OCI-LY7 (cell line): Measurements from ENCODE around the gene IMP4. TPM values are rescaled to one million over a fixed set of nuclear protein-coding genes. Genes with fewer than 3 reads are reported as not detected.

ENCODE experiments used
- BruUV-seq: library from RNA; stranded (reverse); fragments of 400-500 nt; replicated peaks from 2 replicates; lab custom pipeline; 2021; lab: Mats Ljungman, UMichigan
- CTCF ChIA-PET: fragments of 300-600 bp; sonication (Branson Sonifier 250); formaldehyde crosslinking; loops from one replicate; lab custom pipeline; 2022; ENCODE audit warnings: antibody characterized with exemption; ENCODE audit not compliant: unreplicated experiment; lab: Charles Lee
- POLR2A ChIA-PET: fragments of 300-600 bp; sonication (Branson Sonifier 250); formaldehyde crosslinking; loops from one replicate; lab custom pipeline; 2022; ENCODE audit warnings: antibody characterized with exemption; lab: Charles Lee
- DNase-seq: peaks from one replicate; pipeline ENCODE4 v3.0.0-alpha.2; 2015; ENCODE audit warnings: low spot score
- H2AFZ ChIP-seq: fragments of 200-600 bp; sonication (generic), shearing (Covaris generic); 2 replicates; pipeline ENCODE4 v1.6.1; 2014; ENCODE audit warnings: mild to moderate bottlenecking, antibody characterized with exemption, low read length, moderate library complexity
- H3K27ac ChIP-seq: fragments of 200-600 bp; sonication (generic); 2 replicates; pipeline ENCODE4 v1.5.1; 2014; ENCODE audit warnings: mixed run types, low read depth, mild to moderate bottlenecking, moderate library complexity, low read length, inconsistent platforms; ENCODE audit not compliant: poor library complexity, severe bottlenecking
- H3K36me3 ChIP-seq: fragments of 200-600 bp; sonication (generic); 2 replicates; pipeline ENCODE4 v1.6.1; 2014; ENCODE audit warnings: mild to moderate bottlenecking, antibody characterized with exemption, low read length, moderate library complexity, mixed read lengths; ENCODE audit not compliant: insufficient read depth
- H3K4me1 ChIP-seq: fragments of 200-600 bp; sonication (generic); 2 replicates; pipeline ENCODE4 v1.5.1; 2014; ENCODE audit warnings: mild to moderate bottlenecking, low read length; ENCODE audit not compliant: insufficient read depth, poor library complexity, severe bottlenecking
- H3K4me2 ChIP-seq: fragments of 200-600 bp; sonication (generic); 2 replicates; pipeline ENCODE4 v1.6.1; 2014; ENCODE audit warnings: mild to moderate bottlenecking, low read length
- H3K4me3 ChIP-seq: fragments of 200-600 bp; sonication (generic); 2 replicates; pipeline ENCODE4 v1.5.1; 2014; ENCODE audit warnings: mild to moderate bottlenecking, low read depth, low read length; ENCODE audit not compliant: poor library complexity, severe bottlenecking
- H3K79me2 ChIP-seq: fragments of 200-600 bp; sonication (generic); 2 replicates; pipeline ENCODE4 v1.6.1; 2016; ENCODE audit warnings: low read depth, mild to moderate bottlenecking, low read length, moderate library complexity, mixed read lengths; ENCODE audit not compliant: insufficient read depth
- H3K9me2 ChIP-seq: fragments of 200-600 bp; sonication (generic); 2 replicates; pipeline ENCODE4 v1.6.1; 2016; ENCODE audit warnings: mild to moderate bottlenecking, low read length, mixed read lengths; ENCODE audit not compliant: insufficient read depth
- H3K9me3 ChIP-seq: fragments of 200-600 bp; sonication (generic); 2 replicates; pipeline ENCODE4 v1.6.1; 2014; ENCODE audit warnings: mild to moderate bottlenecking, mixed run types, low read length, mixed read lengths
- H4K20me1 ChIP-seq: fragments of 200-600 bp; sonication (generic); 2 replicates; pipeline ENCODE4 v1.6.1; 2014; ENCODE audit warnings: mild to moderate bottlenecking, antibody characterized with exemption, low read length, moderate library complexity, mixed read lengths; ENCODE audit not compliant: insufficient read depth
- CTCF ChIP-seq: fragments of 200-600 bp; sonication (generic); conservative IDR thresholded peaks from 2 replicates; pipeline ENCODE4 v1.5.1; 2014; ENCODE audit warnings: mild to moderate bottlenecking, antibody characterized with exemption, low read length, moderate library complexity, mixed read lengths
- EZH2phosphoT487 ChIP-seq: fragments of 200-600 bp; sonication (generic); IDR thresholded peaks from 2 replicates; pipeline ENCODE4 v1.6.1; 2018; ENCODE audit warnings: low read depth, borderline replicate concordance, mild to moderate bottlenecking, mixed run types, antibody characterized with exemption, low read length, moderate library complexity, mixed read lengths
- intact Hi-C: fragments of 100-400 bp; cut with micrococcal nuclease; formaldehyde crosslinking; loops from one replicate; pipeline ENCODE4 v1.10.0; 2022; ENCODE audit not compliant: unreplicated experiment
- total RNA-seq, 2 experiments: library from RNA; depleted of rRNA in 1 of 2; stranded (reverse); fragments of >200 nt in 1 of 2; shearing (Covaris generic) in 1 of 2; gene quantifications; 2 replicates each; pipeline ENCODE4 v1.2.3, GENCODE V29; 2014 to 2022

Gene IMP4
- total RNA-seq, 2 experiments from 2014 or later: 266 to 314 TPM

- peaks cover under 1% of the 10 kb centered on the region; the same call in 1 of the 2 replicates for H3K79me2 ChIP-seq
- POLR2A ChIA-PET: interaction anchor here (0.5 kb wide), 1 partner anchor 993 kb away, joined by 3 read pairs; no protein-coding TSS in a partner anchor
- no peaks in the 10 kb centered on the region for H3K9me3 ChIP-seq
- no peak for DNase-seq
- intact Hi-C loops: loop anchor here (10.0 kb wide), 1 partner anchor 1227 kb away; no protein-coding TSS in a partner anchor
- no peak overlapping the region for H2AFZ ChIP-seq
- no peaks in the 10 kb centered on the region for H3K9me2 ChIP-seq
- H3K27ac ChIP-seq: no peak overlapping the region
- peaks cover 5% of the 10 kb centered on the region; the same call in 1 of the 2 replicates for H3K36me3 ChIP-seq
- no peaks in the 10 kb centered on the region for H4K20me1 ChIP-seq
- no peak overlapping the region for H3K4me3 ChIP-seq
- no TSS peak for BruUV-seq
- CTCF ChIA-PET: no interaction called here
- TF ChIP-seq CTCF: no peak
- TF ChIP-seq EZH2phosphoT487: no peak
- H3K4me1 ChIP-seq: peaks cover 30% of the 10 kb centered on the region
- H3K4me2 ChIP-seq: no peak overlapping the region
Measured at GRCh38 chr2:130357864-130358263, 15.2 kb downstream of the IMP4 start.

- CTCF ChIA-PET: no interaction called here
- no peak for TF ChIP-seq EZH2phosphoT487
- TF ChIP-seq CTCF: no peak
- BruUV-seq: no TSS peak
- no peak for DNase-seq
- Histone ChIP-seq H3K27ac (no peak overlapping the region), H3K4me2 (no peak overlapping the region), H3K9me3 (no peaks in the 10 kb centered on the region), H3K79me2 (no peaks in the 10 kb centered on the region), H4K20me1 (no peaks in the 10 kb centered on the region), H3K4me1 (peaks cover 22% of the 10 kb centered on the region), H2AFZ (no peak overlapping the region), H3K36me3 (no peaks in the 10 kb centered on the region), H3K4me3 (no peak overlapping the region), H3K9me2 (no peaks in the 10 kb centered on the region)
- intact Hi-C loops: loop anchor here (10.0 kb wide), 1 partner anchor 1226 kb away; no protein-coding TSS in a partner anchor
- POLR2A ChIA-PET: interaction anchor here (0.5 kb wide), 2 partner anchors 18 to 992 kb away, joined by 3 to 5 read pairs; no protein-coding TSS in a partner anchor
Measured at GRCh38 chr2:130358420-130359350, 16.0 kb downstream of the IMP4 start.
